SW 1271 (cell line): Measurements from ENCODE around the gene GID4.

ENCODE experiments used
- DNase-seq, 2 experiments: peaks; one replicate each; lab custom pipeline; 2025; lab: John Stamatoyannopoulos, UW

The GID4 gene

DNA sequence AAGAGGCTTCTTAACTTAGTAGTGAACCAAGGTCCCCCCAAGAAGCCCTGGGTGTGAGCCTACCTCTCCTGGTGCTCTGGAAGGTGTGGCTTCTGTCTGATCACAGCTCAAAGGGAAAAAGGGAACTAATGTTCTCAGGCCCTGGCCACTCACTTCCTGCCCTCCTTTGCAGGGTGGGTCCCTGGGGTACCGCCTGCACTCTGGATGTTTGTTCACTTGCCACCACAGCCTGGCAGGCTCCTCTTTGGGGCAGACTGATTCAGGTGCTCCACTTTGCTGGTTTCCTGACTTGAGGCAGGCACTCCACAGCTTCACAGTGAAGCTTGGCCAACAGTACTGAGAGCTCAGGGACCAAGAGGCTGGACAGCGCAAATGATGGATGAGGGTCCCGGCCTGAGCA, 63.4 kb downstream of the GID4 start:
- DNase-seq, result no peak

- DNase-seq, result no peak
These were observed 65.8 kb downstream of the GID4 start for GRCh38 chr17:18105027-18105426.

- no peak for DNase-seq
These were observed 66.4 kb downstream of the GID4 start for GRCh38 chr17:18105595-18105994.

DNA sequence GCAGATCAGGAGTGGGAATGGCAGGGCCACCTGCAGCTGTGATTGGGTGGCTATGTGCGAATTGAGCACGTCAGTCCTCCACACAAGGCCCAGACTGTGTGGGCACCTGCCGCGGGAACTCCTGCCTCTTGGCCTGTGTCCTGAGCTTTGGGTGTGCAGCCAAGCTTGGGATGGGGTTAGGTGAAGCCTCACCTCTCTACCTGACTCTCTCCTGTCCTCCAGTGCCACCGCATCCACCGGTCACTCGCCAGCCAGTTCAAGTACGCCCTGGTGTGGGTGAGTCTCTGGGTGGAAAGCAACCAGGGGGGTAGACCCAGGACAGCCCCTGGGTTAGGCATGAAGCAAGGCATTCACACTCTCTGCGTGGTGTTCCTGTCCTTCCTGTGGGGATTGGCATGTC, 67.0 kb downstream of the GID4 start:
- DNase-seq, result no peak

DNA sequence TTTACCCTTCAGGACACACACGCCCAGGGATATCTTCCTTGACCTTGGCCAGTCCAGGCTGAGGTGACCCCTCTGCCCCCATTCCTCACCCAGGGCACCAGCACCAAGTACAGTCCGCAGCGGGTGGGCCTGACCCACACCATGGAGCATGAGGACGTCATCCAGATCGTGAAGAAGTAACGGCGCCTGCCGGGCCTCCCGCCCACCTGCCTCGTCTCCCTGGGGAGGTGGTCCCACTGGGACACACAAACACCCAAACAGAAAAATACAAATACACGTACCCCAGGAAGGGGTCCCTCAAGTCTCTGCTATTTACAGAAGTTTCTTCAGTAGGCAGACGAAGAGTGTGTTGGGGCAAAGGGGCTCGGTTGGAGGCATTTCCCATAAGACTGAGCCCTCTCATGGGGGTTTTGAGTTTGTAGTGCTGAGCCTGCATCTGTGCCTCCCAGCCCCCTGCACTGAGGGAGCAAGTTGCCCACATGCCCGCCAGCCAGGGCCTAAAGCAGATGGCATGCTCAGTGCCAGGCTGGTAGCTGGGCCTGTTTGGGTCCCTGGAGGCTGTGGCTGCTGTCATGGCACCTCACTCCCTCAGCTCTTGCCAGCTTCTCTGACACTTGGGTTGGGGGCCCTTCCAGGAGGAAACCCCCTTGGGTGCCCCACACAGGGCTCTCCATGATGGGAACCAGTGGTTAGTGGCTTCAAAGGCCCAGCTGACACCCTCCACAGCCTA, 68.0 kb downstream of the GID4 start:
- no peak for DNase-seq

GRCh38 chr17:18107971-18108370, 68.8 kb downstream of the GID4 start:
- no peak for DNase-seq

DNA sequence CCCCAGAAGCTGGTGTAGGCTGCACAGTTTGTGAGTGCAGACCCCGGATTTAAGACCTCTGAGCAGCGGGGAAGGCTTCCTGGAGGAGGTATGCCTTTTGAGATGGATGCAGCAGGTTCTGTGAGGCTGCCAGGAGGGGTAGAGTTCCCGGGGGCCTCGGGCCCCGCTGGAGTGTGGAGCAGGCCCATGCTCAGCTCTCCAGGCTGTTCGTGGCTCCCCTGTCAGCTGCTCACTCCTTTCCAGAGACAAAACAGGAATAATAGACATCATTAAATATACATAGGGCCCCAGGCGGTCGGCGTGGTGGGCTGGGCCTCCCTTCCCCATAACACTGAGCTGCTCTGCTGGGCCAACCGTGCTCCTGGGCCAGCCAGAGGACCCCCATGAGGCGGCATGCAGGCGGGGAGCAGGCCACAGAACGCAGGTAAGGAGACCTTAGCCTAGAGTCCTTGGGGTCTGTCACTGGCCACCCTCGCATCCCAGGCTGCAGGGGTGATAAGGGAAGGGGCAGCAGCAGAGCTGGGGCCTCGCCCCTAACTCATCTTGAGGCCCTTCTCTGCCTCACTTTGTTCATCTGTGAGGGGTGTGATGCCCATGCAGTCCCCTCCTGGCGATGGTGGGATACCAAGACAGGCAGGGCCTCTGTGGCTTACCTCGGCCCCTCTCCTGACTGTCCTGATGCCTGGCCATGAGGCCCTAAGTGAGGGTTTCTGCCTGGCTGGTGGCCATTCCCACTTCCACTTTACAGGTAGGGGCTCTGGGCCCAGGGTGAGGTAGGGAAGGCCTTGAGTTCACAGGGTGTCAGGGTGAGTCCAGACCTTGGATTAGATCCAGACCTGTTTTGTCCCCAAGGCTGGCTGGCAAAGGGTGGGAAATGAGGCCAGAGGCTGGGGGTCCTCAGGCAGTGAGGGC, 69.4 kb downstream of the GID4 start, which contains the start of gene MYO15A:
Gene MYO15A, plus strand, starts transcription at position 356 of the 912 bp plus-strand sequence. CDS start 10,045 bp downstream, outside the sequence.
- no peak for DNase-seq

- DNase-seq, result no peak
These were observed 70.8 kb downstream of the GID4 start for GRCh38 chr17:18109935-18110485.

GRCh38 chr17:18110636-18111145, 71.5 kb downstream of the GID4 start:
- DNase-seq, result no peak

GRCh38 chr17:18111330-18111971, 72.2 kb downstream of the GID4 start:
- no peak for DNase-seq

GRCh38 chr17:18115517-18115916, 76.3 kb downstream of the GID4 start:
- no peak for DNase-seq

GRCh38 chr17:18116078-18116477, 76.9 kb downstream of the GID4 start:
- no peak for DNase-seq

- DNase-seq, result no peak
These were observed 78.3 kb downstream of the GID4 start for GRCh38 chr17:18117533-18117932.
